ENCODE measurements around the gene PITPNM2.

Gene PITPNM2

GRCh38 chr12:123143736-123144461 is 7.0 kb downstream of the PITPNM2 start:
- DNase-seq (ENCODE audit: low read depth in 2 of 2), result no peak

GRCh38 chr12:123142921-123143735 is 7.8 kb downstream of the PITPNM2 start:
- DNase-seq (ENCODE audit: low read depth in 2 of 2), result no peak

GRCh38 chr12:123142518-123142840 is 8.4 kb downstream of the PITPNM2 start:
- DNase-seq (ENCODE audit: low read depth in 2 of 2), result no peak

GRCh38 chr12:123141615-123142517 is 9.0 kb downstream of the PITPNM2 start:
- no peak for DNase-seq (ENCODE audit: low read depth in 2 of 2)

- DNase-seq (ENCODE audit: low read depth in 2 of 2), result no peak
Measured at GRCh38 chr12:123140676-123141614, 9.9 kb downstream of the PITPNM2 start.

- DNase-seq (ENCODE audit: low read depth in 2 of 2), result no peak
Measured at GRCh38 chr12:123139926-123140675, 10.8 kb downstream of the PITPNM2 start.

- DNase-seq (ENCODE audit: low read depth in 2 of 2), result no peak
Measured at GRCh38 chr12:123135688-123136087, 15.2 kb downstream of the PITPNM2 start.

GRCh38 chr12:123134826-123135225 is 16.1 kb downstream of the PITPNM2 start:
- DNase-seq (ENCODE audit: low read depth in 2 of 2), result no peak

GRCh38 chr12:123134271-123134671 is 16.6 kb downstream of the PITPNM2 start:
- DNase-seq (ENCODE audit: low read depth in 2 of 2), result no peak

GRCh38 chr12:123133701-123134100 is 17.2 kb downstream of the PITPNM2 start:
- no peak for DNase-seq (ENCODE audit: low read depth in 2 of 2)

- DNase-seq (ENCODE audit: low read depth in 2 of 2), result no peak
Measured at GRCh38 chr12:123132951-123133619, 17.8 kb downstream of the PITPNM2 start.

GRCh38 chr12:123131879-123132402 is 18.9 kb downstream of the PITPNM2 start:
- no peak for DNase-seq (ENCODE audit: low read depth in 2 of 2)

- DNase-seq (ENCODE audit: low read depth in 2 of 2), result no peak
Measured at GRCh38 chr12:123131291-123131832, 19.5 kb downstream of the PITPNM2 start.

- no peak for DNase-seq (ENCODE audit: low read depth in 2 of 2)
Measured at GRCh38 chr12:123129621-123130020, 21.3 kb downstream of the PITPNM2 start.

- DNase-seq (ENCODE audit: low read depth in 2 of 2), result no peak
Measured at GRCh38 chr12:123127182-123127495, 23.8 kb downstream of the PITPNM2 start.

GRCh38 chr12:123126294-123127181 is 24.4 kb downstream of the PITPNM2 start:
- no peak for DNase-seq (ENCODE audit: low read depth in 2 of 2)

- no peak for DNase-seq (ENCODE audit: low read depth in 2 of 2)
Measured at GRCh38 chr12:123122626-123123025, 28.3 kb downstream of the PITPNM2 start.

- DNase-seq (ENCODE audit: low read depth in 2 of 2), result no peak
Measured at GRCh38 chr12:123121670-123122069, 29.2 kb downstream of the PITPNM2 start.
